ENCODE results near the gene PSTPIP1.
"Not testable (repeated sequence)": the region's sequence is repeated elsewhere in the genome, so short reads cannot be mapped to it uniquely, and the experiment has no call there.

PSTPIP1 gene

GRCh38 chr15:76964157-76964556, 30.8 kb upstream of the PSTPIP1 start:
- no peaks in the 10 kb centered on the region for H3K36me3 ChIP-seq (ENCODE audit: control insufficient read depth, insufficient read depth, low read length)
- WGBS, 2 experiments: 87 to 89% methylated on average over 4 to 5 of the region's 5 CpGs
- H3K4me1 ChIP-seq (ENCODE audit: control insufficient read depth, insufficient read depth, low read length): peaks cover 2% of the 10 kb centered on the region
- no peak overlapping the region for H3K27ac ChIP-seq (ENCODE audit: insufficient read depth, low read depth, low read length, poor library complexity, severe bottlenecking)
- H3K27me3 ChIP-seq (ENCODE audit: control insufficient read depth, insufficient read depth, low read length, poor library complexity, severe bottlenecking): no peaks in the 10 kb centered on the region
- H3K4me3 ChIP-seq (ENCODE audit: insufficient read depth, low read depth, low read length): no peak overlapping the region
- no peaks in the 10 kb centered on the region for H3K9me3 ChIP-seq (ENCODE audit: control insufficient read depth, low read length)

GRCh38 chr15:76966051-76966450, 28.9 kb upstream of the PSTPIP1 start:
- not testable (repeated sequence) for H3K36me3 ChIP-seq (ENCODE audit: control insufficient read depth, insufficient read depth, low read length); H3K27ac ChIP-seq (ENCODE audit: insufficient read depth, low read depth, low read length, poor library complexity, severe bottlenecking); H3K4me1 ChIP-seq (ENCODE audit: control insufficient read depth, insufficient read depth, low read length); H3K27me3 ChIP-seq (ENCODE audit: control insufficient read depth, insufficient read depth, low read length, poor library complexity, severe bottlenecking); H3K4me3 ChIP-seq (ENCODE audit: insufficient read depth, low read depth, low read length); H3K9me3 ChIP-seq (ENCODE audit: control insufficient read depth, low read length)
- 90 to 93% methylated on average over 7 of the region's 7 CpGs for WGBS, 2 experiments

- no peaks in the 10 kb centered on the region for H3K9me3 ChIP-seq (ENCODE audit: control insufficient read depth, low read length)
- H3K27ac ChIP-seq (ENCODE audit: insufficient read depth, low read depth, low read length, poor library complexity, severe bottlenecking): no peak overlapping the region
- no peaks in the 10 kb centered on the region for H3K27me3 ChIP-seq (ENCODE audit: control insufficient read depth, insufficient read depth, low read length, poor library complexity, severe bottlenecking)
- 64 to 68% methylated on average over 3 to 4 of the region's 4 CpGs for WGBS, 2 experiments
- no peaks in the 10 kb centered on the region for H3K36me3 ChIP-seq (ENCODE audit: control insufficient read depth, insufficient read depth, low read length)
- H3K4me1 ChIP-seq (ENCODE audit: control insufficient read depth, insufficient read depth, low read length): peaks cover 2% of the 10 kb centered on the region
- no peak overlapping the region for H3K4me3 ChIP-seq (ENCODE audit: insufficient read depth, low read depth, low read length)
Measured at GRCh38 chr15:76967067-76967466, 27.9 kb upstream of the PSTPIP1 start.

GRCh38 chr15:76968306-76968705, 26.6 kb upstream of the PSTPIP1 start:
- Histone ChIP-seq H3K27me3 (ENCODE audit: control insufficient read depth, insufficient read depth, low read length, poor library complexity, severe bottlenecking) (no peaks in the 10 kb centered on the region), H3K4me1 (ENCODE audit: control insufficient read depth, insufficient read depth, low read length) (peaks cover 2% of the 10 kb centered on the region), H3K27ac (ENCODE audit: insufficient read depth, low read depth, low read length, poor library complexity, severe bottlenecking) (no peak overlapping the region), H3K4me3 (ENCODE audit: insufficient read depth, low read depth, low read length) (no peak overlapping the region), H3K9me3 (ENCODE audit: control insufficient read depth, low read length) (no peaks in the 10 kb centered on the region), H3K36me3 (ENCODE audit: control insufficient read depth, insufficient read depth, low read length) (no peaks in the 10 kb centered on the region)
- 95 to 98% methylated on average over 1 of the region's 1 CpG for WGBS, 2 experiments

- H3K4me3 ChIP-seq (ENCODE audit: insufficient read depth, low read depth, low read length): no peak overlapping the region
- H3K27ac ChIP-seq (ENCODE audit: insufficient read depth, low read depth, low read length, poor library complexity, severe bottlenecking): no peak overlapping the region
- no peaks in the 10 kb centered on the region for H3K9me3 ChIP-seq (ENCODE audit: control insufficient read depth, low read length)
- H3K27me3 ChIP-seq (ENCODE audit: control insufficient read depth, insufficient read depth, low read length, poor library complexity, severe bottlenecking): no peaks in the 10 kb centered on the region
- 89 to 91% methylated on average over 18 to 21 of the region's 21 CpGs for WGBS, 2 experiments
- no peaks in the 10 kb centered on the region for H3K36me3 ChIP-seq (ENCODE audit: control insufficient read depth, insufficient read depth, low read length)
- no peaks in the 10 kb centered on the region for H3K4me1 ChIP-seq (ENCODE audit: control insufficient read depth, insufficient read depth, low read length)
Measured at GRCh38 chr15:76972389-76973361, 22.3 kb upstream of the PSTPIP1 start.

- Histone ChIP-seq H3K4me3 (ENCODE audit: insufficient read depth, low read depth, low read length) (no peak overlapping the region), H3K27me3 (ENCODE audit: control insufficient read depth, insufficient read depth, low read length, poor library complexity, severe bottlenecking) (no peaks in the 10 kb centered on the region), H3K27ac (ENCODE audit: insufficient read depth, low read depth, low read length, poor library complexity, severe bottlenecking) (no peak overlapping the region), H3K36me3 (ENCODE audit: control insufficient read depth, insufficient read depth, low read length) (no peaks in the 10 kb centered on the region), H3K9me3 (ENCODE audit: control insufficient read depth, low read length) (no peaks in the 10 kb centered on the region), H3K4me1 (ENCODE audit: control insufficient read depth, insufficient read depth, low read length) (no peaks in the 10 kb centered on the region)
- WGBS, 2 experiments: 1 to 2% methylated on average over 4 of the region's 4 CpGs
Measured at GRCh38 chr15:76973362-76973743, 21.6 kb upstream of the PSTPIP1 start.

- Histone ChIP-seq H3K4me1 (ENCODE audit: control insufficient read depth, insufficient read depth, low read length) (no peaks in the 10 kb centered on the region), H3K4me3 (ENCODE audit: insufficient read depth, low read depth, low read length) (no peak overlapping the region), H3K27ac (ENCODE audit: insufficient read depth, low read depth, low read length, poor library complexity, severe bottlenecking) (no peak overlapping the region), H3K36me3 (ENCODE audit: control insufficient read depth, insufficient read depth, low read length) (no peaks in the 10 kb centered on the region), H3K9me3 (ENCODE audit: control insufficient read depth, low read length) (no peaks in the 10 kb centered on the region), H3K27me3 (ENCODE audit: control insufficient read depth, insufficient read depth, low read length, poor library complexity, severe bottlenecking) (no peaks in the 10 kb centered on the region)
- 93 to 97% methylated on average over 2 of the region's 2 CpGs for WGBS, 2 experiments
Measured at GRCh38 chr15:76973906-76974305, 21.0 kb upstream of the PSTPIP1 start.

GRCh38 chr15:76974456-76975036, 20.4 kb upstream of the PSTPIP1 start:
- H3K27me3 ChIP-seq (ENCODE audit: control insufficient read depth, insufficient read depth, low read length, poor library complexity, severe bottlenecking): no peaks in the 10 kb centered on the region
- H3K36me3 ChIP-seq (ENCODE audit: control insufficient read depth, insufficient read depth, low read length): no peaks in the 10 kb centered on the region
- 86 to 93% methylated on average over 4 of the region's 4 CpGs for WGBS, 2 experiments
- no peaks in the 10 kb centered on the region for H3K9me3 ChIP-seq (ENCODE audit: control insufficient read depth, low read length)
- H3K4me1 ChIP-seq (ENCODE audit: control insufficient read depth, insufficient read depth, low read length): no peaks in the 10 kb centered on the region
- H3K4me3 ChIP-seq (ENCODE audit: insufficient read depth, low read depth, low read length): no peak overlapping the region
- no peak overlapping the region for H3K27ac ChIP-seq (ENCODE audit: insufficient read depth, low read depth, low read length, poor library complexity, severe bottlenecking)

GRCh38 chr15:76976141-76976540, 18.8 kb upstream of the PSTPIP1 start:
- H3K4me3 ChIP-seq (ENCODE audit: insufficient read depth, low read depth, low read length): no peak overlapping the region
- no peak overlapping the region for H3K27ac ChIP-seq (ENCODE audit: insufficient read depth, low read depth, low read length, poor library complexity, severe bottlenecking)
- no peaks in the 10 kb centered on the region for H3K36me3 ChIP-seq (ENCODE audit: control insufficient read depth, insufficient read depth, low read length)
- H3K9me3 ChIP-seq (ENCODE audit: control insufficient read depth, low read length): no peaks in the 10 kb centered on the region
- no peaks in the 10 kb centered on the region for H3K4me1 ChIP-seq (ENCODE audit: control insufficient read depth, insufficient read depth, low read length)
- WGBS, 2 experiments: 96 to 97% methylated on average over 1 of the region's 1 CpG
- H3K27me3 ChIP-seq (ENCODE audit: control insufficient read depth, insufficient read depth, low read length, poor library complexity, severe bottlenecking): no peaks in the 10 kb centered on the region

- Histone ChIP-seq H3K4me1 (ENCODE audit: control insufficient read depth, insufficient read depth, low read length) (no peaks in the 10 kb centered on the region), H3K36me3 (ENCODE audit: control insufficient read depth, insufficient read depth, low read length) (no peaks in the 10 kb centered on the region), H3K4me3 (ENCODE audit: insufficient read depth, low read depth, low read length) (no peak overlapping the region), H3K9me3 (ENCODE audit: control insufficient read depth, low read length) (no peaks in the 10 kb centered on the region), H3K27ac (ENCODE audit: insufficient read depth, low read depth, low read length, poor library complexity, severe bottlenecking) (no peak overlapping the region), H3K27me3 (ENCODE audit: control insufficient read depth, insufficient read depth, low read length, poor library complexity, severe bottlenecking) (no peaks in the 10 kb centered on the region)
- WGBS, 2 experiments: 93% methylated on average over 3 to 5 of the region's 5 CpGs
Measured at GRCh38 chr15:76976572-76977270, 18.2 kb upstream of the PSTPIP1 start.
